HG02852 (cell line): Measurements from ENCODE around the gene AP3S2.
"Not testable (repeated sequence)": the region's sequence is repeated elsewhere in the genome, so short reads cannot be mapped to it uniquely, and the experiment has no call there.

ENCODE experiments used
- ATAC-seq: cut with Tn5 transposase; IDR thresholded peaks from one replicate; pipeline ENCODE4 v1.9.1; 2021; ENCODE audit warnings: mild to moderate bottlenecking, moderate library complexity; ENCODE audit not compliant: unreplicated experiment

Gene AP3S2

GRCh38 chr15:89836267-89837133, 57.3 kb downstream of the AP3S2 start:
- no peak for ATAC-seq

GRCh38 chr15:89835176-89835564, 58.6 kb downstream of the AP3S2 start:
- ATAC-seq = no peak

- ATAC-seq = not testable (repeated sequence)
Measured at GRCh38 chr15:89834465-89835175, 59.2 kb downstream of the AP3S2 start.

- ATAC-seq = no peak
Measured at GRCh38 chr15:89833966-89834365, 59.8 kb downstream of the AP3S2 start.

GRCh38 chr15:89830639-89831038, 63.2 kb downstream of the AP3S2 start:
- ATAC-seq = no peak

GRCh38 chr15:89829616-89830440, 64.0 kb downstream of the AP3S2 start:
- no peak for ATAC-seq

GRCh38 chr15:89829161-89829560, 64.6 kb downstream of the AP3S2 start:
- ATAC-seq = no peak

- ATAC-seq = no peak
Measured at GRCh38 chr15:89828281-89829145, 65.3 kb downstream of the AP3S2 start.

GRCh38 chr15:89827829-89828228, 66.0 kb downstream of the AP3S2 start:
- ATAC-seq = no peak

- no peak for ATAC-seq
Measured at GRCh38 chr15:89826671-89827655, 66.8 kb downstream of the AP3S2 start.

- ATAC-seq = no peak
Measured at GRCh38 chr15:89825271-89825940, 68.4 kb downstream of the AP3S2 start.

- no peak for ATAC-seq
Measured at GRCh38 chr15:89824607-89824867, 69.3 kb downstream of the AP3S2 start.

- ATAC-seq = no peak
Measured at GRCh38 chr15:89823836-89824606, 69.8 kb downstream of the AP3S2 start.

- ATAC-seq = no peak
Measured at GRCh38 chr15:89822951-89823711, 70.7 kb downstream of the AP3S2 start.

- ATAC-seq = no peak
Measured at GRCh38 chr15:89822611-89822950, 71.2 kb downstream of the AP3S2 start.

- ATAC-seq = no peak
Measured at GRCh38 chr15:89822026-89822425, 71.8 kb downstream of the AP3S2 start.
